ENCODE measurements around the gene FAAH. TPM values are rescaled to one million over a fixed set of nuclear protein-coding genes. Genes with fewer than 3 reads are reported as not detected.
"Not testable (repeated sequence)": the region's sequence is repeated elsewhere in the genome, so short reads cannot be mapped to it uniquely, and the experiment has no call there.

Gene FAAH
- total and polyA plus RNA-seq, 2 of the 13 experiments (the other 11 are each of a cell fraction or from before 2014, with no cell fraction given) = 5.4 to 11.0 TPM

- no peak overlapping the region for H3K4me3 ChIP-seq (replicated peaks in 1 of 3; ENCODE audit: insufficient read depth in 1 of 3, low read depth in 2 of 3, low read length in 3 of 3)
- H3K9ac ChIP-seq (ENCODE audit: insufficient read depth, low read depth, low read length) = no peak overlapping the region
- POLR2A ChIA-PET = interaction anchor here (1.3 kb wide), 1 partner anchor 11 kb away, joined by 3 read pairs; no protein-coding TSS in a partner anchor
- no peak for DNase-seq (ENCODE audit: low spot score)
- WGBS (ENCODE audit: low lambda C conversion rate) = 96% methylated on average over 2 of the region's 2 CpGs
- TF ChIP-seq ZZZ3 (CRISPR knock-in tag; IDR thresholded peaks at IDR 0.05; ENCODE audit: borderline replicate concordance) = no peak
- peak; percentile 73 for TF ChIP-seq HNRNPK (IDR thresholded peaks at IDR 0.05; ENCODE audit: low read depth, low read length, poor library complexity, severe bottlenecking)
- ATAC-seq = no peak
- BruUV-seq (replicated peaks) = no TSS peak
- H2AFZ ChIP-seq (ENCODE audit: low read length) = no peak overlapping the region
- H3K27ac ChIP-seq (ENCODE audit: extremely low read length, insufficient read depth, low read length) = no peak overlapping the region
- CTCF ChIA-PET (ENCODE audit: low intra/inter-chr PET ratio, low total read pairs) = no interaction called here
- no peaks in the 10 kb centered on the region for H3K9me3 ChIP-seq (ENCODE audit: low read length)
- no peaks in the 10 kb centered on the region for H4K20me1 ChIP-seq (ENCODE audit: insufficient read depth, low read length)
- H3K36me3 ChIP-seq (replicated peaks in 1 of 2; ENCODE audit: control insufficient read depth in 1 of 2, insufficient read depth in 2 of 2, low read length in 2 of 2) = peaks cover 13 to 56% of the 10 kb centered on the region in 2 experiments
- intact Hi-C loops (cut with micrococcal nuclease; ENCODE audit: unreplicated experiment) (no loop called here), in situ Hi-C loops (cut with HindIII; ENCODE audit: extremely low pct_ligation_motif_present, low pct_unique_long_range_greater_than_20kb) (no loop called here)
- H3K4me1 ChIP-seq (ENCODE audit: insufficient read depth, low read length) = peaks cover 6% of the 10 kb centered on the region; the same call in 1 of the 2 replicates
- H3K4me2 ChIP-seq (ENCODE audit: low read depth, low read length) = no peak overlapping the region
- no peaks in the 10 kb centered on the region for H3K27me3 ChIP-seq (ENCODE audit: control insufficient read depth in 1 of 2, insufficient read depth in 2 of 2, low read length in 2 of 2)
- FAIRE-seq = no peak
- H3K79me2 ChIP-seq (ENCODE audit: insufficient read depth, low read length) = no peaks in the 10 kb centered on the region
These were observed 41.8 kb upstream of the FAAH start for GRCh38 chr1:46352363-46352762.

- FAIRE-seq; H4K20me1 ChIP-seq (ENCODE audit: insufficient read depth, low read length); in situ Hi-C loops (cut with HindIII; ENCODE audit: extremely low pct_ligation_motif_present, low pct_unique_long_range_greater_than_20kb); H3K4me3 ChIP-seq (replicated peaks in 1 of 3; ENCODE audit: insufficient read depth in 1 of 3, low read depth in 2 of 3, low read length in 3 of 3); H3K9me3 ChIP-seq (ENCODE audit: low read length); intact Hi-C loops (cut with micrococcal nuclease; ENCODE audit: unreplicated experiment); H3K79me2 ChIP-seq (ENCODE audit: insufficient read depth, low read length); H3K27me3 ChIP-seq (ENCODE audit: control insufficient read depth in 1 of 2, insufficient read depth in 2 of 2, low read length in 2 of 2); ATAC-seq; DNase-seq (ENCODE audit: low spot score); H2AFZ ChIP-seq (ENCODE audit: low read length); BruUV-seq (replicated peaks); H3K4me2 ChIP-seq (ENCODE audit: low read depth, low read length); H3K9ac ChIP-seq (ENCODE audit: insufficient read depth, low read depth, low read length); H3K4me1 ChIP-seq (ENCODE audit: insufficient read depth, low read length); H3K27ac ChIP-seq (ENCODE audit: extremely low read length, insufficient read depth, low read length); CTCF ChIA-PET (ENCODE audit: low intra/inter-chr PET ratio, low total read pairs): not testable (repeated sequence)
- POLR2A ChIA-PET = interaction anchor here (1.1 kb wide), 1 partner anchor 15 kb away, joined by 3 read pairs; the partner anchor contains the start of gene NSUN4
- peak; percentile 54; the same call in 1 of the 2 replicates for TF ChIP-seq ZNF121 (CRISPR knock-in tag; IDR thresholded peaks at IDR 0.05)
- peaks cover 14 to 43% of the 10 kb centered on the region in 2 experiments for H3K36me3 ChIP-seq (replicated peaks in 1 of 2; ENCODE audit: control insufficient read depth in 1 of 2, insufficient read depth in 2 of 2, low read length in 2 of 2)
- 95% methylated on average over 5 of the region's 5 CpGs for WGBS (ENCODE audit: low lambda C conversion rate)
These were observed 38.2 kb upstream of the FAAH start for GRCh38 chr1:46355920-46356319.
